ENCODE measurements around the gene PSMB7.

Gene PSMB7

GRCh38 chr9:124344291-124345050, 70.8 kb downstream of the PSMB7 start:
- DNase-seq: no peak

GRCh38 chr9:124343533-124344290, 71.5 kb downstream of the PSMB7 start:
- DNase-seq: no peak

- DNase-seq: peak; percentile 93
These were observed 72.3 kb downstream of the PSMB7 start for GRCh38 chr9:124342776-124343485.

- DNase-seq: no peak
These were observed 72.9 kb downstream of the PSMB7 start for GRCh38 chr9:124342402-124342775.

GRCh38 chr9:124341455-124342170, 73.6 kb downstream of the PSMB7 start:
- no peak for DNase-seq

- DNase-seq: no peak
These were observed 74.8 kb downstream of the PSMB7 start for GRCh38 chr9:124340219-124341069.

GRCh38 chr9:124339603-124340146, 75.6 kb downstream of the PSMB7 start:
- no peak for DNase-seq

- DNase-seq: no peak
These were observed 77.7 kb downstream of the PSMB7 start for GRCh38 chr9:124337562-124337961.

- no peak for DNase-seq
These were observed 79.9 kb downstream of the PSMB7 start for GRCh38 chr9:124335320-124335707.

- DNase-seq: no peak
These were observed 80.5 kb downstream of the PSMB7 start for GRCh38 chr9:124334568-124335319.

- DNase-seq: no peak
These were observed 82.1 kb downstream of the PSMB7 start for GRCh38 chr9:124333203-124333579.

GRCh38 chr9:124332361-124333202, 82.7 kb downstream of the PSMB7 start:
- no peak for DNase-seq

GRCh38 chr9:124331580-124331979, 83.7 kb downstream of the PSMB7 start:
- no peak for DNase-seq

- DNase-seq: no peak
These were observed 85.1 kb downstream of the PSMB7 start for GRCh38 chr9:124330011-124330697.

GRCh38 chr9:124329206-124329792, 85.9 kb downstream of the PSMB7 start:
- no peak for DNase-seq

- no peak for DNase-seq
These were observed 87.0 kb downstream of the PSMB7 start for GRCh38 chr9:124328285-124328684.

GRCh38 chr9:124327491-124327890, 87.8 kb downstream of the PSMB7 start:
- DNase-seq: no peak

GRCh38 chr9:124326378-124326777, 88.9 kb downstream of the PSMB7 start:
- DNase-seq: no peak

GRCh38 chr9:124325816-124326215, 89.4 kb downstream of the PSMB7 start:
- no peak for DNase-seq
